HG02642 (cell line): ENCODE results near the gene EIF1B.

Source experiments
- ATAC-seq: cut with Tn5 transposase; IDR thresholded peaks from one replicate; pipeline ENCODE4 v1.9.1; 2021; ENCODE audit warnings: mild to moderate bottlenecking; ENCODE audit not compliant: unreplicated experiment, poor library complexity

EIF1B gene

DNA sequence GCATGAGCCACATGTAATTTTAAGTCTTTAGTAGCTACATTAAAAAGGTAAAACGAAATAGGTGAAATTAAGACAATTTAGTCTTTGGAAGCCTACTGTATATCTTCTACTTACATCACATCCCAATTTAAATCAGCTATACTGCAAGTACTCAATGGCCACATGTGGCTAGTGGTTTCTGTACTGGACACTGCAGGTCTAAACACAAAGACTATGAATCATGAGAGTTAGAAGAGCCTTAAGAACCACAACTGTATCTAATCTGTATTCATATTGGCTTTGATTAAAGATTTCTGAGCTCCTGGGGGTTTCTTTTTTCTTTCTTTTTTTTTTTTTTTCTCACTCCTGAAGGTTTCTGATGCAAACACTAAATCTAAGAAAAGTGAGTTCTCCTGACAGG is 2.3 kb upstream of the EIF1B start:
- no peak for ATAC-seq

DNA sequence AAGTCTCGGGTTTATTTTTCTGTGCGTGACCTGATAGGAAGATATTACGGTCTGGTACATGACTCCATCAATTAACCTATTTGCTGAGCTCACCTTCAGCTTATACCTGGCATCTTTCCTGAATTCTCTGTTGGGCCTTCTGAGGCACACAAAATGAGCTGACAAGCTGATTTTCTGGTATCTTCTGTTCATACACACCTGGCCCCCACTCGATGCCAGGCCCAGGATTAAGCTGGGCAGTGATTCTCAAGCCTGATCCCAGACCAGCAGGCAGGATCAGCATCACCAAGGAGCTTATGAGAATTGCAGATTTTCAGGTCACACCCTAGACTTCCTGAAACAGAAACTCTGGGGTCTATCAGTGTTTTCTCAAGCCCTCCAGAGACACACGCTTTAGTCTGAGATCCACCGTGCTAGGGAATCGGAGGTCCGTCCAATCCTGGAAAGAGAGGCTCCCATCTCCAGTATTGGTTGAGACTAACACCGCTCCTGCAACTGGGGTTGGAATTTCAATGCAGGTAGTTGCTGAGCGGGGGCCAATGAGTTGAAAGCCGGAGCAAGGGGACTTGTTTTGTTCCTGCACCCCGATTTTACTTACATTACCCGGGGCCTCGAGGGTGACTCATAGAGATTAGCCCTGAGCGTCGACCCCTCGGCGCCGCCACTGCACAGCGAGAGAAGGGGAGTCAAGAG is 636 bp upstream of the EIF1B start:
- ATAC-seq, result no peak

DNA sequence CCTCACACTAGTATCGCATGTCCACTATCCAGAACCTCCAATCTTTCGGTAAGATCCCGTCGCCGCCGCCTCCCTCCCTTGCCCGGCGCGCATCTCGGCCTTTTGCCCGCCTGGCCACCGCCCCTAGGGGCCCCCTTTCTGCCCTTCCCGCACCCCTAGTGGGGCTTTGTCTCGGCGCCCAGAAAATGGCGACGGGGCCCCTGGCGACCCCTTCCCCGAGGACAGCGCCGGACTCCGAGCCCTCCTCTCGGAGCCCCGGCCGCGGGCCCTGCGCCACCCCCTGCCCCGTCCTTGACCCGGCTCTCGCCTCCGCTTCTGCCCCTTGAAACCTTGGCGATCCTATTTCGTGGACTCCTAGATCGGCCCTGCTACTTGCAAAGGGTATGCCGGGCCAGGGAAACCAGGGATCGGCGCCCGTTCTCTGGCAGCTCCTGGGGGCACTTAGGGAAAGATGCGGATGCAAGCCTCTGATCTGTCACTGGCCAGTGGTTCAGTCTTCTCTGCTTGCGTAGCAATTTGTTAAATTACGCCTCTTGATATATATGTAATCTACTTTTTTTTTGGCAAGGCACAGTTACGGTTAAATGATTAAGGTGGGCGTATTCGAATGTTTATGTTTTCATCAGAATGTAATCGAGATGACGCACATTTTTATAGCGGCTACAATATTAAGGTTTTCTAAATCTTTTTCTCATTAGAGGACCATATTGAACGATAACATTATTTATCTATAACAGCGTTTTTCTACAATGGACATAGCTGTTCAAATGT is 603 bp downstream of the EIF1B start:
- ATAC-seq, result peak; percentile 32

DNA sequence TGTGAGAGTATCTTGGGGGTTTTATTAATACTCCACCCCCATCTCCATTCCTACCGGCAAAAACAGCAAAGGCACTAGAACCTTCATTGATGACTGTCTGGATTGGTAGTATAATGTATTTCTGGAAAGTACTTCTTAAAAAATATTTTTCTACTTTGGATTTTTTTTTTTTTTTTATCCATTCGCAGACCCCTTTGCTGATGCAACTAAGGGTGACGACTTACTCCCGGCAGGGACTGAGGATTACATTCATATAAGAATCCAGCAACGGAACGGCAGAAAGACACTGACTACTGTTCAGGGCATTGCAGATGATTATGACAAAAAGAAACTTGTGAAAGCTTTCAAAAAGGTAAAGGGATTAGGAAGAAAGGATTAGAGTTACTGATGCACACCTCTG is 1.2 kb downstream of the EIF1B start:
- no peak for ATAC-seq

DNA sequence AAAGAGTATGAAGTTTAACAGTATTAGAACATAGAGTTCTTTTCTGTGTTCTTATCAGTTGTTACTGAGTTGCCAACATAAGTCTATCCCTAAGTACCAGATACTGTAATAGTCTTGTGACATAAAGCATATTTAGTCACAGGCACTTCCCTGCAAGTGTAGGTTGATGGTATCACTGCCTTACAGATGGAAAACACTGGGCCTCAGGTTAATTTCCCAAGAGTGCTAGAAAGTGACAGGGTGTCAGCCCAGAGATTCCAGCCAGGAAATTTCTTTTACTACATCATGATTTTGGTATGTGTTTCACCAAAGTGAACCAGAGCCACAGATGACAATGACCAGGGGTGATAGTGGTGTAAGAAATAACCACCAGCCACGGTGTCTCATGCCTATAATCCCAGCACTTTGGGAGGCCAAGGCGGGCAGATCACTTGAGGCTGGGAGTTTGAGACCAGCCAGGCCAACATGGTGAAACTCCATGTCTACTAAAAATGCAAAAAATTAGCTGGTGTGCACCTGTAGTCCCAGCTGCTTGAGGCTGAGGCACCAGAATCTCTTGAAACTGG is 3.2 kb downstream of the EIF1B start:
- ATAC-seq, result no peak

DNA sequence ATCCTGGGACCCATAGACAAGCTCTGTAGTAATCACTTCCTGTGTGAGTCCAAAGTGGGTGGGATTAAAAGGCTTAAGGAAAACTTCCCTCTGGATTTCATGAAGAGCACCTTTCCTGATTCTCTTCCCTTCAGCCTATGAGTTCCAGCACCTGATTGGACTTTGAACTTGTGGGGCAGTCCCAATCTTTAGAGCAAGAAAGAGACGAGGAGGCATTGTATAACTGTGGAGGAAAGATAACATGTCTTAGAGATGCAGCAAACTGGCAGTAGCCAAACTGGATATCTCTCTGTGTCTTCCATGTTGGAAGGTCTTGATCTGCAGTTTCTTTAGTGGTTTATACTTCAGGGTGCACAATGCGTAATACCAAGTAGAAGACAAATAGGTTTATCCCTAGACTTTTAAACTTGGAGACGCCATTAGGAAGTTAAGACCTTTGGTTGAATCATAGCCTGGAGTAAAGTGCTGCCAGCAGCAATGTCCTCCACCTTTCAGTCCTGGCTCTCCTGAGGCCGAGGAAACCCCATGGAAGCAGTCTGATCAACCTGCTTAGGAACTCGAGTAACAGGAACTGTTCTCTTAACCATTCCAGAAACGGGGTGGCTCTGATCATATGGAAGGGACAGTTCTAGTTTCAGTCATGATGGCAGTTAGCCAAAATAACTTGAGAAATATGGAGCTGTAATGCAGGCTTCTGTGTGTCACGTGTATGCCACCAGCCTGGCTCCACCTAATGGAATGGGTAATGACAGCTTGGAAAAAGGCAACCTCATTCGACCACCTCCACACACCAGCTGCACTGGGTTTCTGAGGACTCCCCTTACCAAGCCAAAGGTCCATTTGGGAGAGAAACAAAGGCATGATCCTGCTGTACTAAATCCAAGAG is 4.7 kb downstream of the EIF1B start:
- no peak for ATAC-seq

DNA sequence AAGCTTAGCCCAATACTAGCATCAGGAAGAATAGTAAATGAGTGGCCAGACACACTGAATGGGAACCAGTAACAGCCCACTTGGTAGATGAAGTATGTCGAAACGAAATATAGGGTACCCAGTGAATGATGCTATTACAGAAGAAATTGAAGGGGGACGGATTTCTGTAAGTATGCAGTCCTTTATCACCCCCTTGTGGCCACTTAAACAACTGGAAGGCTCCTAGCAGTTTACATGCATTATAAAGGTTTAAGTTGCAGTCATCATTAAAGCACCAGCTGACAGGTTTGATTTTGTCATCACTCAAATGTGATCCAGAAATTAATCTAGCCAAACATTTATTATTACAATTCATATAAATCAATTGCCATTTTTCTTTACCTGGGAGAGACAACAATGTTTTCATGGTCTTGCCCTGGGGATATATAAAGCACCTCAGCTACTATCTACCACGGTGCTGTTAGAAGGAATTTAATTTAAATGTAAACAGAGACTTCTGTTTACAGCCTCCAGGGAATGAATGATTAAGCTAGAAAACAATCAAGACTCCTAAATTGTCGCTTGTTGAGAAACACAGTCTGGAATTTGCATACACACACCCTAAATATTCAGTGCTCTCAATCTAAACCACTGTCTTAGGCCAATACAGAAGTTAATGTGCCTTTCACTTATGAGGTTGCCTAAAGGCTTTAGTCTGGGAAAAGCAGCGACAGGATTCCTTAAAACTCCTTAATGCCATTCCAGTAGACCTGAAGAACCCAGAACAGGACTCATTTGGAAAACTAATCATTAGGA is 7.8 kb downstream of the EIF1B start:
- peak; percentile 61 for ATAC-seq

DNA sequence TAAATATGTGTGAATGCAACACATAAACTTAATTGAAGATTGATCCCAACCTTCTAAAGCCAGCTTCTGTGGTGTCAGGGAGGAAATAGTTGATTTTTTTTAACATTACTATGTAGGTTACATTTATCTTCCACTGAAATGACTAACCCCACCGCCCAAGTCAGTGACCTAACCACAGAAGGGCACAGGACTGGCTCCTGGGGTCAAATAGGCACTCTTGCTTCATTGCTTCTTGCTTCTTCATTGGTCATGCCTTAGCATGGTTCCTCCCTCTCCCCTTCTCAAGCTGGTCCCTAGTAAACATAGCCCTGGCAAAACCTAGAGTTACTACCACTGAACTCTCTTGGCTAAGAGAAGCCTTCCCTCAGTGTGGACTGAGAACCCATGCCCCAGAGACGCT is 12.3 kb downstream of the EIF1B start:
- no peak for ATAC-seq

DNA sequence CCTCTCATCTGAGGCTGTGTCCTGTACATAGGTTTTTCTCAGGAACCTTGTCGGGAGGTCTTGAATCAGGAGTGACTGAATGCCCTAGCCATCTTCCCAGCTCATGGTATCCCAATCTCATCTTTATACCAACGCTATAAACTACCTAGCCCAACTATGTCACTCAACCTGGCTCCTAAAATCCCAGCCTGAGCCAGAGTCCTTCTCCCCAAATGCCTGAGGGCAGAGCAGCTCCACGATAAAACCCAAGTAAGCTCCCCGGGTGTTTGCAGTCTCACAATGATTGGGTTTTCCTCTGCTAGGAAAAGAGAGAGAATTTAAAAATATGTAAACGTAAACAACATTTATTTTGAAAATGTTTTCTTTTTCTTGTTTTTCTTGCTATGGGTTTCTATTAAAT is 14.4 kb downstream of the EIF1B start:
- ATAC-seq, result no peak

DNA sequence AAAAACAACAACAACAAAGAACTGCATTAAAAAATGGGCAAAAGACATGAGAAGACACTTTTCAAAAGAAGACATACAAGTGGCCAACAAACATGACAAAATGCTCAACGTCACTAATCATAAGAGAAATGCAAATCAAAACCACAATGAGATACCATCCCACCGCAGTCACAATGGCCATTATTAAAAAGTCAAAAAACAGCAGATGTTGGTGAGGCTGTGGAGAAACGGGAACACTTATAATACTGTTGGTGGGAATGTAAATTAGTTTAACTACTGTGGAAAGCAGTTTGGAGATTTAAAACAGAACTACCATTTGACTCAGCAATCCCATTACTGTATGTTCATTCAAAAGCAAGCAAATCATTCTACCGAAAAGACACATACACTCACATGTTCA is 15.1 kb downstream of the EIF1B start:
- no peak for ATAC-seq

DNA sequence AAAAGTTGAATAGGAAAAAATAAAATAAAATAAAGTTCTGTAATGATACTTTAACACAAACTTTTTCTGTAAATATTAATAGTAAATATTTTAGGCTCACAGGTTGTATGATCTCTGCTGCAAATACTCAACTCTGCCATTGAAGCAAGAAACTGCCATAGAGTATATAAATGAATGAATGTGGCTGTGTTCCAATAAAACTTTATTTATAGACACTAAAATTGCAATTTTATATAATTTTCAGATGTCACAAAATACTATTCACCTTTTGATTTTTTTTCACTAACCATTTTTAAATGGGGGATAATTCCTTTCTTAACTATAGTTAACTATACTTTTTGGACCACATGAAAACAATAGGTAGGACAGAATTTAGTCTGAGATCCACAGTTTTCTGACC is 16.0 kb downstream of the EIF1B start:
- ATAC-seq, result no peak

DNA sequence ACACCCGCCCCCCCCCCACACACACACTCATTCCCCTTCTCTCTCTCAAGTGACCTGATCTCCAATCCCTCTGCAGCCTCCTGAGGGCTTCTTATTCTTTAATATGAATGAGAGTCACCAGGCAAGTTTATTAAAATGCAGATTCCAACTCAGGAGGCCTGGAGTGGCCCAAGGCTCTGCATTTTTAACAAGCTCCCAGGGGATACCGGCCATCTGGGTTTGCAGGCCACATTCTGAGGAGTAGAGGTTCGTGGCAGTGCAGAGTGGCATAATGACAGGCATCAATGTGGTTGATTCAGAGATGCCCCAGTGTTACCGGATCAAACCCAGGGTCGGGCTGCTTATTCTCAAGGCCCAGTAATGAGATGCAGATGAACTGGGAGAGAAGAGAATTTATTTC is 18.9 kb downstream of the EIF1B start:
- no peak for ATAC-seq

DNA sequence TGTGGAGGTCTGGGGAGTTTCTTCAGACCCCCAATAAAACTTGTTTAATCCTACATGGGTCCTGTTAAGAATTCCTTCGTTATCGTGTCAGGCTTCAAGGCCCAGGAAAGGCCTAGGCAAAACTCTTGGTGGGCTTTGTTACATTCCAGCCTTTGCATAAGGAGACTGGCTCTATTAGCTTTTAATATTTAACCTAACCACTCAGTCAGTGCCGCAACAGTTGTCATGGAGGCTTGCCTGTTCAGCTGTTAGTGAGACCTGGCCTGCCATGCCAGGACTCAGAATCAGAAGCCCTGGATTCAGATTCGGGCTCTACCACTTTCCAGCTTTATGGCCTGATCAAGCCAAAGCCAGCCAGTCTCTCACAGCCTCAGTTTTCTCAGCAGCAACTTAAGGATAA is 19.6 kb downstream of the EIF1B start:
- ATAC-seq, result no peak

DNA sequence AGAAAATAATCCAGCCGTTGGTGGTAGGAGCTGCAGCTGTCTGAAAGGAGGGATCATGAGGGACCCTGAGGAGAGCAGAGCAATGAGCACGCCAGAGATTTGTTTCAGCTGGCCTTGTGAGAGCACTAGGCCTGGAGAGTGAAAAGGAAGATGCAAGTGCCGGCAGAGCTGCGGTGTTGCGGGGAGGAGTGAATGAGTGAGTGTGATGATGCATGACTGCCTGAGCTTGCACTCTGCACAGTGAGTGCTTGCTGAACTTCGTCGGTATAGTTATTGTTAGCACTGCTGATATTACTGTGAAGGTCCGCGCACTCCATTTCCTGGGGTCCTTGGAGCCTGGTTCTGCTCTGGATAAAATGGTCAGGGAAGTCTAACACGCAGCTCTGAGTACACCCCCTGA is 23.2 kb downstream of the EIF1B start:
- no peak for ATAC-seq

DNA sequence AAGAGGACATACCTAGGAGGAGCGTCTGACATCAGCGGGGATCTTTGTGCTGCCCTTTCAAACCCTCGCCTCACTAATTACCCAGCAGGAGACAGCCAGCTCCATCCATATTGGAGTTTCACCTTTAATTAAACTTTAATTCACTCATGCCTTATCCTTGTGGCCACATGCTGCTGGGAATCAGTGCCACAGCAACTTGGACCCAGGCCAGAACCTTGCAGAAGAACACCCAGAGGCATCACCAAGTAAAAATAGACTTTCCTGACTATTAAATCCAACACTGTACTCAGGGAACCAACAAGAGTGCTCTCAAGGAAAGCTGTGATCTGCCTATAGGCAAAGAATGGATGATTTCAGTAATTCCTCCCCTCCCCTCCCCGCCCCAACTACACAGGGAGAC is 23.9 kb downstream of the EIF1B start:
- ATAC-seq, result no peak

DNA sequence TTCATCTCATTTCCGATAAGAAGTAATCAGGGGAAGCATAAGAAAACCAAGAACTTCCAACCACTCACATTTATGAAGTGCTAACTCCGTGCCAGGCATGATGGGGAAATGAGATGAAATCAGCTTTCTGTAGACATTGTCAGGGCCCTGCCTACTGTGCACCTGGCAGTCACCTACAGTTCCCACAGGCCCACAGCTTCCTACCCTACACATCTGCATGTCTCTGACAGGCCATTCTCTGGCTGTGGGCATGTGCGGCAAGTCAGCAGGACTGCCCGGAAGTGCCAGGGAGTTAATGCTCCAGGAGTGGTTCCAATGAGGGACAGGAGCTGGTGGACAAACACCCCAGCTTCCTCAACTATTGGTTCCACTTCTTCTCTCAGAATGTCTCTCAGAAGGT is 24.3 kb downstream of the EIF1B start:
- ATAC-seq, result no peak

DNA sequence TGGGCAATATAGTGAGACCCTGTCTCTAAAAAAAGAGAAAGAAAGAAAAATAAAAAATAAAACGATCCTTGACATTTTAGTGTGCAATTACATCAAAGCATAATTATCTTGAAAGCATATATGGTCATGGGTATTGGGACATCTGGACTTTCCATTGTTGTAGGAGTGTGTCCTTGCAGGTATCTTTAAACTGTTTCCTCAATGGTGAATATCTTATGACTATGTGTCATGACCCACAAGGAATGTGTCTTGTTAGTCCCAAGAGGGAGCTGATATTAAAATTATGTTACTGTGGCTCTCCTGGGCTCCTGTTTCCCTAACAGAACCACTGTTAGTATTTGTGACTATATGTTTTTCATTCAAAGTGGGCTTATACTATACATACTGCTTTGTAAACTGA is 26.6 kb downstream of the EIF1B start:
- no peak for ATAC-seq

DNA sequence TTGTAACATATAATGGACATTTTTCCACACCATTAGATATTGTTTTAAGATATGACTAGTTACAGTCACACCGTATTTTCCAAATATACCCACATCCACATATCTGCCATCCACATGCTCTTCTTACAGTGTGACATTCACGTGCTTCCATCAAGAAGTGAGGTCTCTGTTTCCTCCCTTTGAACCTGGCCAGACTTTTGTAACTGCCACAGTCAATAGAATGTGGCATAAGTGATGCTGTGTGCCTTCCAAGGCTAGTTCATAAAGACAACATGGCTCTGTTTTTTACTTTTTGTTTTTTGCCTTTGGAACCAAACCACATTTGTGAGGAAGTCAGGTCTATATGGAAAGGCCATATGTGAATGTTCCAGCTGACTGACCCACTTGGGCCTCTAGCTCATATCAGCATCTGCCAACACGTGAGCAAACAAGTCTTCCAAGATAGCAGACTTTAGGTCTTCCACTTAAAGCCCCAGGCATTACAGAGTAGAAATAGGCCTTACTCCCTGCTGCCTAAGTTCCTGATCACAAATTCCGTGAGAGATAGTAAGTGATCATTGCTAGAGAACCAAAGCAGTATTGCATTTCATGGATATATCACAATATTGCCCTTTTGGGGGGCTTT is 27.1 kb downstream of the EIF1B start:
- ATAC-seq, result no peak
